ENCODE results near the gene ARID1B. TPM values are rescaled to one million over a fixed set of nuclear protein-coding genes. Genes with fewer than 3 reads are reported as not detected.

The ARID1B gene
- total RNA-seq, 1 experiment from 2014 or later = 35.6 TPM

- RAD21 ChIA-PET (ENCODE audit: low non-redundant PET in 1 of 2, low total read pairs in 2 of 2, uncharacterized antibody in 2 of 2, unreplicated experiment in 2 of 2) = interaction anchor here in 1 of 2 experiments (0.6 kb wide), 1 partner anchor 1448 kb away, joined by 3 read pairs; no protein-coding TSS in a partner anchor
- no peaks in the 10 kb centered on the region for H3K9me2 ChIP-seq (ENCODE audit: insufficient read depth)
Observed at GRCh38 chr6:157093536-157093935, 316.4 kb downstream of the ARID1B start.

More at GRCh38 chr6:157093536-157093935, 316.4 kb downstream of the ARID1B start:
- no peaks in the 10 kb centered on the region for H3K27me3 ChIP-seq (ENCODE audit: insufficient read depth, low read length)
- H3K4me2 ChIP-seq (ENCODE audit: low read length) = no peak overlapping the region
- no peak for DNase-seq (ENCODE audit: low read depth, low spot score)
- POLR2A ChIA-PET = no interaction called here
- H3K4me1 ChIP-seq (ENCODE audit: control insufficient read depth in 1 of 2, insufficient read depth in 2 of 2, low read length in 2 of 2) = no peaks in the 10 kb centered on the region
- intact Hi-C loops (cut with micrococcal nuclease) = no loop called here
- no peak overlapping the region for H3K9ac ChIP-seq (ENCODE audit: low read length)
- no TSS peak for BruUV-seq (replicated peaks)
- no peak for TF ChIP-seq ZFX (IDR thresholded peaks at IDR 0.05)
- no peak for TF ChIP-seq EGR1 (IDR thresholded peaks at IDR 0.05; ENCODE audit: low read depth)
- TF ChIP-seq CEBPB (IDR thresholded peaks at IDR 0.05; ENCODE audit: low read depth) = no peak
- no peak for TF ChIP-seq ZBTB33 (IDR thresholded peaks at IDR 0.05; ENCODE audit: extremely low read depth, insufficient replicate concordance, low read length)
- TF ChIP-seq, protein P1, sequence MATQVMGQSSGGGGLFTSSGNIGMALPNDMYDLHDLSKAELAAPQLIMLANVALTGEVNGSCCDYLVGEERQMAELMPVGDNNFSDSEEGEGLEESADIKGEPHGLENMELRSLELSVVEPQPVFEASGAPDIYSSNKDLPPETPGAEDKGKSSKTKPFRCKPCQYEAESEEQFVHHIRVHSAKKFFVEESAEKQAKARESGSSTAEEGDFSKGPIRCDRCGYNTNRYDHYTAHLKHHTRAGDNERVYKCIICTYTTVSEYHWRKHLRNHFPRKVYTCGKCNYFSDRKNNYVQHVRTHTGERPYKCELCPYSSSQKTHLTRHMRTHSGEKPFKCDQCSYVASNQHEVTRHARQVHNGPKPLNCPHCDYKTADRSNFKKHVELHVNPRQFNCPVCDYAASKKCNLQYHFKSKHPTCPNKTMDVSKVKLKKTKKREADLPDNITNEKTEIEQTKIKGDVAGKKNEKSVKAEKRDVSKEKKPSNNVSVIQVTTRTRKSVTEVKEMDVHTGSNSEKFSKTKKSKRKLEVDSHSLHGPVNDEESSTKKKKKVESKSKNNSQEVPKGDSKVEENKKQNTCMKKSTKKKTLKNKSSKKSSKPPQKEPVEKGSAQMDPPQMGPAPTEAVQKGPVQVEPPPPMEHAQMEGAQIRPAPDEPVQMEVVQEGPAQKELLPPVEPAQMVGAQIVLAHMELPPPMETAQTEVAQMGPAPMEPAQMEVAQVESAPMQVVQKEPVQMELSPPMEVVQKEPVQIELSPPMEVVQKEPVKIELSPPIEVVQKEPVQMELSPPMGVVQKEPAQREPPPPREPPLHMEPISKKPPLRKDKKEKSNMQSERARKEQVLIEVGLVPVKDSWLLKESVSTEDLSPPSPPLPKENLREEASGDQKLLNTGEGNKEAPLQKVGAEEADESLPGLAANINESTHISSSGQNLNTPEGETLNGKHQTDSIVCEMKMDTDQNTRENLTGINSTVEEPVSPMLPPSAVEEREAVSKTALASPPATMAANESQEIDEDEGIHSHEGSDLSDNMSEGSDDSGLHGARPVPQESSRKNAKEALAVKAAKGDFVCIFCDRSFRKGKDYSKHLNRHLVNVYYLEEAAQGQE (IDR thresholded peaks at IDR 0.05; ENCODE audit: low read depth) = no peak
- TF ChIP-seq YY1 (IDR thresholded peaks at IDR 0.05; ENCODE audit: extremely low read depth, insufficient replicate concordance, low read depth, low read length) = no peak
- no peak for TF ChIP-seq JUND (IDR thresholded peaks at IDR 0.05)
- no peak for TF ChIP-seq POLR2A (IDR thresholded peaks at IDR 0.05; ENCODE audit: borderline replicate concordance, extremely low read depth, insufficient read depth, insufficient read length)
- no peak for TF ChIP-seq TCF7L2 (IDR thresholded peaks at IDR 0.05; ENCODE audit: borderline replicate concordance, extremely low read depth, insufficient read depth, insufficient read length)
- ATAC-seq = no peak
- no peak overlapping the region for H2AFZ ChIP-seq (ENCODE audit: low read depth, low read length, poor library complexity, severe bottlenecking)
- no peak overlapping the region for H3K27ac ChIP-seq (ENCODE audit: low read depth, low read length)
- no peaks in the 10 kb centered on the region for H3K79me2 ChIP-seq (ENCODE audit: insufficient read depth, low read length)
- CTCF ChIA-PET = no interaction called here
- H4K20me1 ChIP-seq (ENCODE audit: insufficient read depth) = no peaks in the 10 kb centered on the region
- H3K9me3 ChIP-seq (ENCODE audit: control insufficient read depth in 1 of 2, insufficient read depth in 1 of 2, low read depth in 1 of 2, low read length in 2 of 2) = no peaks in the 10 kb centered on the region
- H3K4me3 ChIP-seq (replicated peaks in 1 of 2; ENCODE audit: low read depth in 1 of 2, low read length in 2 of 2) = no peak overlapping the region
- no peaks in the 10 kb centered on the region for H3K36me3 ChIP-seq (ENCODE audit: control insufficient read depth in 1 of 2, insufficient read depth in 2 of 2, low read length in 2 of 2)
